ENCODE results near the gene CDK12.
"Not testable (repeated sequence)": the region's sequence is repeated elsewhere in the genome, so short reads cannot be mapped to it uniquely, and the experiment has no call there.

GRCh38 chr17:39537364-39537763 is 76.1 kb downstream of the CDK12 start:
- not testable (repeated sequence) for TF ChIP-seq CTCF, POLR2A (IDR thresholded peaks at IDR 0.05)
